GM19438 (cell line): ENCODE measurements around the gene SLC2A5.
"Not testable (repeated sequence)": the region's sequence is repeated elsewhere in the genome, so short reads cannot be mapped to it uniquely, and the experiment has no call there.

Experiments
- ATAC-seq: cut with Tn5 transposase; IDR thresholded peaks from one replicate; pipeline ENCODE4 v1.9.1; 2021; ENCODE audit warnings: low read depth; ENCODE audit not compliant: unreplicated experiment

The SLC2A5 gene

DNA sequence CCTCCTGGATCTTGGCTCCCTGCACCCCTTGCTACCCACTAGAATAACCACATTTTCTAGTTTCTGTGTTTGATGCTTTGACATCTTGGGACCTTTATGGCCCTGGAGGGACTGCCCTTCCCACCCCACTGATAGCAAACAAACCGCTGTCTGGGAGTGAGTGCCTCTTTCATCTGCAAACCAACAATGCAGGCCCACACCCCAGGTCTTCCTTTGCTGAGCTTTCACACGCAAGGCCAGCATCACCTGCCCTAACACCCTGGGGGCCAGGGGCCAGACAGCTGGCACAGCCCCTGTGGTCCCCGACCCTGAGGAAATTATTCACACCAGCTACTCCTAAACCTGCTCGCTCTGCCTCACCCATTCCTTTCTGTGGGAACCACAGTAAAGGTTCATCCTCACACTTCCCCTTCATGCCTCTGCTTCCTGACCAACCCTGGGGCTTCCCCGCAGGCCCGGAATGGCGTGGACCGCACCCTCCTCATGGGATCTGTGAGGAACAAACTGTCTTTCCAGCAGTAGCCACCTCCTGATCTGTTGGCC lies 58.6 kb downstream of the SLC2A5 start:
- no peak for ATAC-seq

DNA sequence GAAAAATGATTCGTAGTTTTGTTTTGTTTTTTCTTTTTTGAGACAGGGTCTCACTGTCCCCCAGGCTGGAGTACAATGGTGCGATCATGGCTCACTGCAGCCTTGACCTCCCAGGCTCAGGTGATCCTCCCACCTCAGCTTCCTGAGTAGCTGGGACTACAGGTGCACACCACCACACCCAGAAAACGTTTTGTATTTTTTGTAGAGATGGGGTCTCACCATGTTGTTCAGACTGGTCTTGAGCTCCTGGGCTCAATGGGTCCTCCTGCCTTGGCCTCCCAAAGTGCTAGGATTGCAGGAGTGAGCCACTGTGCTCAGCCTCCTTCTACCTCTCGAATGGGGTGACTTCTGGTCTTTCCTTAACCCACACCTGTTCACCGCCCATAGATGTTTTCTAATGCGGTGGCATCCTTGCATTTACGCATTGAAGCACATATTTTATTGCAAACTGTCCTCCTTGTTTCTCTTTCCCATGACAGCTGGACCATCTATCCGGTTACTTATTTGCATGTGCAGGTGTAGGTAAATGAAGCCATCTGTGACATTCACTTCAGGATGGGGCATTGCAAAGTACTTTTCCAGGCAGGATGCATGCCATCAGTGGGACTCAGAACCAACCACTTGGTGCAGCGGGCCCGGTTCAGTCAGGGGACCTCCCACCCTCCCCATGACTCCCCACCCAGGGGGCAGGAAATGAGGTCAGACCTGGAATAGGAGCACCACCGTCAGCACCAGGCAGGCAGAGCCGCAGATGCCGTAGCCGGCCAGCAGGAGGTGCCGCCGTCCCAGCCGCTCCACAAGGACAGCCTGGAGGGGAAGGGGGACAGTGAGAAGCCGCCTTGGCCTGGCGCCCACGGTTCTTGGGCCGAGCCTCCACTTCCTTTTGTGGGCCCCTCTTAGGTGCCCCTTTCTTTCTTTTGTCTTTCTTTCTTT lies 59.7 kb downstream of the SLC2A5 start:
- ATAC-seq: no peak

DNA sequence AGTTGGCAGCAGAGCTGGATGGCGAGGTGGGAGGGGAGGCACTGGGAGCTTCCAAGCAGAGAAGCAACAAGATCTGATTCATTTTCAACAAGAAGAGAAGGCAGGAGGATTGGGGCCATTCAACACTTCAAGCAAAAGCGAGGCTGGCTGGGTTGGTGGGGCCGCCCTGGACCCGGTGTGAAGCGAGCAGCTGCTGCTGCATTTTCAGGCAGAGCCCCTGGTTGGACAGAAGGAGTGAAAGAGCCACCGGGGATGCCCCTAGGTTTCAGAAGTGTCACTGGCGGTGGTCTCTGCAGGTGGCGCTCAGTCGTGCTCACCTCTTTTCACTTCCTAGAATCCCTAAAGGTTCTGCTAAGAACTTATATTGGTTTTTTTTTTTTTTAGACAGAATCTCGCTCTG lies 61.2 kb downstream of the SLC2A5 start:
- no peak for ATAC-seq

DNA sequence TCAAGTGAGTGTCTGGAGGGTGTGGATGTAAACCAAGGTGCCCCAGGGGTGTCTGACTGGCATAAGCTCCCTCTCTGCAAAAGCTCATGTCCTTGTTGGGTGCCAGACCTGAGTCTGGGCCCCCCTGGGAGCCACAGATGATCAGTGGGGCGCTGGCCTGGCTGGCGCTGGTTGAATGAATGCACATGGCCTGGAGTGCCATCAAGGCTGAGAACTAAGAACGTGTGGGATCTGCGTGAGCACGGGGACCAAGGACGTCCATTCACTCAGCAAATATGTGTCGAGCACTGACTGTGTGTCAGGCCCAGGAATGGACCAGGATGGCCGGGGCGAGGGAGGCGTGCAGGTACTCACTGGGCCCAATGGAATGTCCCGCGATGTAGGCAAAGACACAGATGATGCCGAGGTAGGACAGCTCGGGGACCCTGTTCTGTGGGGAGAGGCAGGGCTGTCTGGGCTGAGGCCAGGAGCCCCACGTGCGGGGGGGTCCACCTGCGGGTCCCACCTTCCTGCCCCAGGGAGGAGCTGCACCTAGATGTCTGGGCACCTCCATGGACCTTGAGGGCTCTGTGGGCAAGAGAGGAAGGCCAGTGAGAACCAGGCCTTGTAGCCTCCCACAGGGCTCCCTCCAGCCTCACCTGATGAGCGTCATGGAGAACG lies 62.3 kb downstream of the SLC2A5 start:
- no peak for ATAC-seq

DNA sequence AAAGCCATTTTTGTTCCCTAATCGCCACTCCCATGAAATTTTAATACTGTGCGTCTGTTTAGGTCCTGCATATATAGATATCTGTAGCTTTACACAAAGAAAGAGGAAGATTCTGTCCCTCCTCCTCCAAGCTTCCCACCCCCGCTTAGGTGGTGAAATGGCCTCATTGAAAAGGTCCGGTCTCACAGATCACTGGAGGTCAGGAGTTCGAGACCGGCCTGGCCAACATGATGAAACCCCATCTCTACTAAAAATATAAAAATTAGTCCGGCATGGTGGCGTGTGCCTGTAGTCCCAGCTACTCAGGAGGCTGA lies 64.1 kb downstream of the SLC2A5 start:
- ATAC-seq: no peak

DNA sequence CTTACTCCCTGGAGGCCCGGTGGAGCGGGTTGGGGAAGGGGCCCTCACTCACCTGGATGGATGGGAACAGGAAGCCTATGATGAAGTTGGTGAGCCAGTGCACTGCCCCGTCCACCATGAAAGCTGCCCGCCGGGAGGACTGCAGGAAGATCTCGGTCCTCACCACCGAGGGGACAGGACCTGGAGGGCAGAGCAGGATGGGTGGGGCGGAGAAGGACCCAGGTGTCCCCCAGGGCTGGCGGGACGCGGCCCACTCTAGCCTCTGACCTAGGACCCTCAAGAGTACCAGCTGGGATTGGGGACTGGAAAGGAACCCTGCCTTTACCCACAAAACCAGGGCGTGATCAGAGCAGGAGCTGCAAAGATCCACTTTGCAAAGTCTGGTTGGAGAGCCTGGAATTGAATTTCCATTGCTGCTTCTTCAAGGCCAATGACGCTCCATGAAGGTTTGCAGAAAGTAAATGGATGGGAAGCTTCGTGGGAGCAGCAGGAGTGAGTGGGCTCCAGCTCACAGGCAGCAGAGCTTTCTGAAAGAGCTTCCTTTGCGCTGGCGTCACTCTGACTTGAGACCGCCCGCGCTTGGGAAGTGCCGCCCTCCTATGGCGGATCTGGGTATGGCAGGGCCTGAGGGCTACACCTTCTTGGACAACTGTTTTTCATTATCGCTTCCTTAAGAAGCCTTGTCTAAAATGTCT lies 64.6 kb downstream of the SLC2A5 start:
- ATAC-seq: no peak

DNA sequence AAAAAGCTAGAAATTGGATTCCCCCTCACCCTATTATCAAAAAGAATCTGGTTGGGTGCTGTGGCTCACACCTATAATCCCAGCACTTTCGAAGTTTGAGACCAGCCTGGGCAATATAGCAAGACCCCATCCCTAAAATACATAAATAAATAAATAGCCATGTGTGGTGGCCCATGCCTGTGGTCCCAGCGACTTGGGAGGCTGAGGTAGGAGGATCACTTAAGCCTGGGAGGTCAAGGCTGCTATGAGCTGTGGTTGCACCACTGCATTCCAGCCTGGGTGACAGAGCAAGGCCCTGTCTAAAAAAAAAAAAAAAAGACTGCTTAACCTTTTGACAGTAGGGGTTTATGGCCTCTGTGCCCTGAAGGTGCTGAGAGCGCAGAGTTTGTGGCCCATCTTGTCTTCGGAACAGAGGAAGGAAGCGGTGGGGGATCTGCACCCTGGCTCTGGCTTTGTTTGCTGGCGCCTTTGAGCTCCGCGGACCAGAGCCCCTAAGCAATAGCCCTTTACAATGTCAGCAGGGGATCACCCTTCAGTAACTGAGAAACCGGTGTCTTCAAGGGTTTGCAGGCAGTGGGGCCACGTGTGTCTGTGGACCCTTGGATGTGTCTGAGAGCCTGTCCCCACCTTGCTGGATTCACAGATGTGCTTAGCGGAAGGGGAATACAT lies 65.3 kb downstream of the SLC2A5 start:
- no peak for ATAC-seq

DNA sequence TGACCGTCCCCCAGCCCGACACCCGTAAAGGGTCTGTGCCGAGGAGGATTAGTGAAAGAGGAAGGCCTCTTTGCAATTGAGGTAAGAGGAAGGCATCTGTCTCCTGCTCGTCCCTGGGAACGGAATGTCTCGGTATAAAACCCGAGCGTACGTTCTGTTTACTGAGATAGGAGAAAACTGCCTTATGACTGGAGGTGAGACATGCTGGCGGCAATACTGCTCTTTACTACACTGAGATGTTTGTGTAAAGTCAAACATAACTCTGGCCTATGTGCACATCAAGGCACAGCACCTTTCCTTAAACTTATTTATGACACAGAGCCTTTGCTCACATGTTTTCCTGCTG lies 67.2 kb downstream of the SLC2A5 start:
- not testable (repeated sequence) for ATAC-seq

DNA sequence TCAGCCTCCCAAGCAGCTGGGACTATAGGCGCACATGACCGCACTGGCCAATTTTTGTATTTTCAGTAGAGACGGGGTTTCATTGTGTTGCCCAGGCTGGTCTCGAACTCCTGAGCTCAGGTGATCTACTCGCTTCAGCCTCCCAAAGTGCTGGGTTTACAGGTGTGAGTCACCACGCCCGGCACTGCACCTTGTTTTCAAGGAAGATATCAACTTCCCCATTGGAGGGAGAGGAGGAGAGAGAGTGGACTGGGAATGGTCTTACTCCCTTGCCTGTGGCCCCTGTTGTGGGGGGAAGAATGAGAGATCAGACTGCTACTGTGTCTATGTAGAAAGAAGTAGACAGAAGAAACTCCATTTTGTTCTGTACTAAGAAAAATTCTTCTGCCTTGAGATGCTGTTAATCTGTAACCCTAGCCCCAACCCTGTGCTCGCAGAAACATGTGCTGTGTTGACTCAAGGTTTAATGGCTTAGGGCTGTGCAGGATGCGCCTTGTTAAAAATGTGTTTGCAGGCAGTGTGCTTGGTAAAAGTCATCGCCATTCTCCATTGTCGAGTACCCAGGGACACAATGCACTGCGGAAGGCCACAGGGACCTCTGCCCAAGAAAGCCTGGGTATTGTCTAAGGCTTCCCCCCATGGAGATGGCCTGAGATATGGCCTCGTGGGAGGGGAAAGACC lies 67.8 kb downstream of the SLC2A5 start:
- ATAC-seq: not testable (repeated sequence)

DNA sequence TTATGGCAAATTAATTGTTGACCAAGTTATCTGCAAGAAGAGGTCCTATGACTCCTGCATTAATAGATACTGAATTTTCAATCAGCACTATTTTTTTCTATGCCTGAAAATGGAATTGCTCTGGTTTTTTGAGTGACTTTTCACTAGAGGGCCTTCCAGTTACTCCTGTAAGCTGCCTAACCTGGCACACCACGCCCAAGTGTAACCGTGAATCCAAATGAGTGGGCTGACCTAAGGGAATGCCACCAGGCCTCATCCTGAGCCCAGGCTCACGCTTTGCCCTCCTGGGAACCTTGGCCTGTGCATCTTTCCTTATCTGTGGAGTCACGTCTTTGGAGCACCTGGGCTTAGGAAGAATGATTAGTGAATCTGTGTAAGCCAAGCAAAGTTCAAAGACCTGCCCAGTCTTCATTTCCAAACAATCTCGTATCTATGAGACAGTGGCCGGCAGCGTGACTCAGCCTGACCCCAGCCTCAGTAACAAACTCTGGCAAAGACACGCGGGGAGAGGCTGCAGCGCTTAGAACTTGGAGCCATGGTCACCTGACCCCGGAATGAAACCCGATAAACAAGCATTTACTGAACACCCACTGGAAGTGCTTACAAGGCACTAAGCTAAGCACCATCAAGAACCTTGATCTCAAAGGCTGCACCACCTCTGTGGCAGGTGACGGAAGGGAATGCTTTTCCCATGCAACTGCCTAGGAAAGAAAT lies 75.3 kb downstream of the SLC2A5 start:
- ATAC-seq: not testable (repeated sequence)

DNA sequence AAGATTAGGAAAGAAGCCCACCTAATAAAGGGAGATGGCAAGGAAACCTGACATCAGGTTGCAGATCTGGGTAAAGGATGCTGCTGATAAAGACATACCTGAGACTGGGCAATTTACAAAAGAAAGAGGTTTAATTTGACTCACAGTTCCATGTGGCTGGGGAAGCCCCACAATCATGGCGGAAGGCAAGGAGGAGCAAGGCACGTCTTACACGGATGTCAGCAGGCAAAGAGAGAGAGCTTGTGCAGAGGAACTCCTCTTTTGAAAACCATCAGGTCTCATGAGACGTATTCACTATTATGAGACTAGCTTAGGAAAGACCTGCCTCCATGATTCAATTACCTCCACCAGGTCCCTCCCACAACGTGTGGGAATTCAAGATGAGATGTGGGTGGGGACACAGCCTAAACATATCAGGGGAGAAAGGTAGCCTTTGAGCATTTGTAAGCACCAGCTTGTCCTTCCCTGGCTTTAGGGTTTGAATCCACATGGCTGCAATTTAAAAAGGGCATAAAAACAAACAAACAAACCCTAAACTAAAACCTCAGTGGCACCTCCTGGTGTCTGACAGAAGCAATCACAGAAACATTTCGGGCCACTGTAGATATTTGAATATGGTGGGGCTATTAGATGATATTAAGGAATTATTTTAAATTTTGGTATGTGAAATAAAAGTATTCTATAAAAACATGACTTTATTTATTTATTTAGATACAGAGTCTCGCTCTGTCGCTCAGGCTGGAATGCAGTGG lies 76.3 kb downstream of the SLC2A5 start:
- no peak for ATAC-seq

DNA sequence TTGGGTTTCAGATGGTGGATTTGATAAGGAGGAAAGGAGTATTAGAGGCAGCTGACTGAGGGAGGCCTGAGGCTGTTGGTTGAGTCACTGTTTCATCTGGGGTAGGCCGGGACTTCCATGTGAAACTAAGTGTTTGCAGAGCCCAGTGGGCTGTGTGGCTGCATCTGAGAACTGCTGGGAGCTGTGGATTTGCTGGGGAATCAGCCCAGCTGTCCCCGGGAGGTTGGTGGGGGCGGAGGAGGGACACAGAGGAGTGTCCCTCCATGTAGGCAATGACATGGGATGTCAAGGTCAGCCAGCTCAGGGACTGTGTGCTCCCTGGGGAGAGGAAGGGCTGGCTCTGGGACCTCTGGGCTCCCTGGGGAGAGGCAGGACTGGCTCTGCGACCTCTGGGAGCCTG lies 79.6 kb downstream of the SLC2A5 start:
- ATAC-seq: no peak

DNA sequence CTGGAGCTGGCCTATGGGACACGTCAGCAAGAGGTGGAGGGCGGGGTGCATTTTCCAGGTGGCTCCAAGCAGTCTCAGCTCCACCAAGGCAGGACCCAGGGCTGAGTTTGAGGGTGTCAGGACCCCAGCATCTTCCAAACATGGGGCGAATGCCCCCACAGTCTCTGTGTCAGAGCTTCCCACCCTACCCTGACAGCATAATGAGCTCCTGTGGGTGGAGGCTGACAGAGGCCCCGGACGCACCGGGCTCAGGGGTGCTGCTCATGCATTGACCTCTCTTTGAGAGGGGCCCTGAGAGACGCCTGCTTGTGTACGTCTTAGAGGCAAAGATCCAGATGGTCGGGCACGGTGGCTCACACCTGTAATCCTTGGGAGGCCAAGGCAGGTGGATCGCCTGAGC lies 80.4 kb downstream of the SLC2A5 start:
- ATAC-seq: no peak

DNA sequence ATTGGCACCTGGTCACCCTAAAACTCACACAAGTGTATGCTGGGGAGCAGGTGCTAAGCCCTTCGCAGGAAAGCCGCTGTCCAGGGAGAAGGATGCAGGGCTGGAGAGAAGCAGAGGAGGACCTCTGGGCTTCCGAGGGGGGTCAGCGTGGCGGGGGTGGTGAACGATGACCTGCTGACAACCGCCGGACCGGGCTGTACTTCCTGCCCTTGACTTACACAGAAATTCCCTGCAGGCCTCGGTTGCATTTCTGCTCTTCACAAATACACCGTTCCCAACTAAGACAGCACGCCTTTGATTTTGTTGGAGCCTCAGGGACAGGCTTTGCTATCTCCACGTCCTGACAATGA lies 80.8 kb downstream of the SLC2A5 start:
- ATAC-seq: no peak

DNA sequence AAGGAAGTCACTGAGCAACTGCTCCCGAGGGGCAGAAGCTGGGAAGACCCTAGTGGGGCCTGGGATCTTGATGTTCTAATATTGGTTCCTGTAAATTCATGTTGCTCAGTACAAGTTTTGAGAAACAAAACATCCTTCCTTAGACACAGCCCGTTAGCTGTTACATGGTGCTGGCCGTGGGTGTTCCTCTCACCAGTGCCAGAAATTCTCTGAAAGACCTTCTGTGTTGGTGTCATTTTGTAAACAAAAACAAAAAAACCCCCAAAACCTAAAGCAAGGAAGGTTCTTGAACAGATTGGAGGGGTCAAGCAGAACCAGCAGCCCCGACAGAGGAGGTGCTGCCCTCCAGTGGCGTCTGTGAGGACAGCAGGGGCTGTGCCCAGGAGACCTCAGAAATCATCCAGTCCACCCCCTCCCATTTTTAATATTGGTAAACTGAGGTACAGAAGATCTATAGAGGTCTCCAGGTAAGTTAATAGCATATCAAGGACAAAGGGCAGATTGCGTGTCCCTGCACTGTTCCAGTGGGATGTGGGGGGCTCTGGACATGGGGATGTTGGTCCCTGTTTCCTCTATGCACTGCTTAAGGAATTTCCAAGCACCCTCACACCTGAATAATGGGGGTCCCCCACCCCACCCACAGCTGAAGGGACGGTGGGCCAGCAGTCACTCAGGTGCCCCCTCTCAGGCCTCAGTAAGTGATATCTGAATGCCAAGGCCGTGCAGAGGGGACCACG lies 81.4 kb downstream of the SLC2A5 start:
- ATAC-seq: no peak

DNA sequence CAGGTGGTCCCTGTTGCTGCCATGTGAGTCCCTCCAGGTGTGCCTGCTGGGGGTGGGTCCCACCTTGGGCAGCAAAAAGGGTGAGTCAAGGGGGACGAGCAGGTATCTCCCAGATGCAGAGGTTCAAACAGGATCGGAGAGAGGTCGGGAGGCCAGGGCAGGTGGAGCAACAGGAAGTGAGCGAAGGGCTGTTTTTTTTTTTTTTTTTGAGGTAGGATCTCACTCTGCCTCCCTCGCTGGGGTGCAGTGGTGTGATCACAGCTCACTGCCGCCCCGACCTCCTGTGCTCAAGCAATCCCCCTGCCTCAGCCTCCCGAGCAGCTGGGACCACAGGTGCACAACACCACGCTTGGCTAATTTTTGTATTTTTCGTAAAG lies 82.6 kb downstream of the SLC2A5 start:
- ATAC-seq: no peak

DNA sequence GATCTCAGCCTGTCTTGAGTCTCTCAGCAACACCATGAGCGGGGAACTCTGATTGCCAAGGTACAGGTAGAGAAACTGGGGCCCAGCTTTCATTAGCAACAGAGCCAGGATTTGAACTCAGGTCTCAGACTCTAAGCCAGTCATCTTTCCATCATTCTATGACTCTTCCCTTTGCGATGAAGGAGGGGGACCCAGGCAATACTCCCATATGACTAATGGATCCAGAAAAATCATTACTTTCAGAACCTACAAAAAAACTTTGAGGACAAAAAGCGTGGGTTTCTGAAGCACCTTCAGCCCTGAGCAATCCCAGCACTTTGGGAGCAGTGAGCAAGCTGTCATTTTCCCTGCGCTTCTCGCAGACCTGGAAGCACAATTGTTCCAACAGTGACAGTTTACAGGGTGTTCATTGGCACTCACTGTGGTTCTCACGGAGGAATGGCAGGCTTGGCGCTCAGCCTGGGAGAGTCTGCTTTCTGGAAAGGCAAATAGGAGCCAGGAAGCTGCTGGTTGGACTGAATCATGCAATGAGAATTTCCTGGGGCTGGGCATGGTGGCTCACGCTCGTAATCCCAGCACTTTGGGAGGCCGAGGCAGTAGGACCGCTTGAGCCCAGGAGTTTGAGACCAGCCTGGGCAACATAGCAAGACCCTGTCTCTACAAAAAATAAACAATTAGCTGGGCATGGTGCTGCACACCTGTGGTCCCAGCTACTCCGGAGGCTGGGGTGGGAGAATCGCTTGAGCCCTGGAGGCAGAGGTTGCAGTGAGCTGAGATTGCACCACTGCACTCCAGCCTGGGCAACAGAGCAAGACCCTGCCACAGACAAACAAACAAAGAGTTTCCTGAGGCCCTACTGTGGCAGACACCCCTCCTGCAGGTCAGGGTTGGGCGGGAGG lies 83.3 kb downstream of the SLC2A5 start:
- no peak for ATAC-seq
